ENCODE results near the gene NOTUM.

Gene NOTUM

GRCh38 chr17:81934098-81934757 is 26.8 kb downstream of the NOTUM start:
- Mint-ChIP-seq H3K36me3 (ENCODE audit: low read depth) (no peaks in the 10 kb centered on the region), H3K4me3 (no peak overlapping the region), H3K4me1 (ENCODE audit: low read depth) (peaks cover 4% of the 10 kb centered on the region), H3K27me3 (ENCODE audit: low read depth) (no peaks in the 10 kb centered on the region), H3K27ac (no peak overlapping the region), H3K9me3 (no peaks in the 10 kb centered on the region)
- DNase-seq (ENCODE audit: low spot score), result no peak

- Mint-ChIP-seq H3K4me1 (ENCODE audit: low read depth) (peaks cover 4% of the 10 kb centered on the region), H3K27ac (no peak overlapping the region), H3K36me3 (ENCODE audit: low read depth) (no peaks in the 10 kb centered on the region), H3K9me3 (no peaks in the 10 kb centered on the region), H3K4me3 (no peak overlapping the region), H3K27me3 (ENCODE audit: low read depth) (peaks cover 3% of the 10 kb centered on the region)
- no peak for DNase-seq (ENCODE audit: low spot score)
Observed at GRCh38 chr17:81933178-81933699, 27.7 kb downstream of the NOTUM start.

GRCh38 chr17:81932333-81932983 is 28.5 kb downstream of the NOTUM start:
- Mint-ChIP-seq H3K4me3 (no peak overlapping the region), H3K4me1 (ENCODE audit: low read depth) (peaks cover 4% of the 10 kb centered on the region), H3K27me3 (ENCODE audit: low read depth) (peaks cover 3% of the 10 kb centered on the region), H3K27ac (no peak overlapping the region), H3K36me3 (ENCODE audit: low read depth) (no peaks in the 10 kb centered on the region), H3K9me3 (no peaks in the 10 kb centered on the region)
- no peak for DNase-seq (ENCODE audit: low spot score)

- Mint-ChIP-seq H3K27ac (no peak overlapping the region), H3K9me3 (no peaks in the 10 kb centered on the region), H3K4me1 (ENCODE audit: low read depth) (peaks cover 4% of the 10 kb centered on the region), H3K4me3 (no peak overlapping the region), H3K36me3 (ENCODE audit: low read depth) (no peaks in the 10 kb centered on the region), H3K27me3 (ENCODE audit: low read depth) (peaks cover 3% of the 10 kb centered on the region)
- DNase-seq (ENCODE audit: low spot score), result no peak
Observed at GRCh38 chr17:81931557-81932332, 29.2 kb downstream of the NOTUM start.

- H3K4me3 Mint-ChIP-seq, result no peak overlapping the region
- H3K27ac Mint-ChIP-seq, result no peak overlapping the region
Observed at GRCh38 chr17:81931189-81931556, 29.8 kb downstream of the NOTUM start.

GRCh38 chr17:81930142-81931125 is 30.6 kb downstream of the NOTUM start:
- no peaks in the 10 kb centered on the region for H3K9me3 Mint-ChIP-seq
- DNase-seq (ENCODE audit: low spot score), result no peak
- no peak overlapping the region for H3K4me3 Mint-ChIP-seq
- no peaks in the 10 kb centered on the region for H3K36me3 Mint-ChIP-seq (ENCODE audit: low read depth)
- H3K27me3 Mint-ChIP-seq (ENCODE audit: low read depth), result peaks cover 3% of the 10 kb centered on the region
- H3K27ac Mint-ChIP-seq, result no peak overlapping the region
- peaks cover 9% of the 10 kb centered on the region for H3K4me1 Mint-ChIP-seq (ENCODE audit: low read depth)

More at GRCh38 chr17:81931189-81931556, 29.8 kb downstream of the NOTUM start:
- DNase-seq (ENCODE audit: low spot score), result no peak
- H3K9me3 Mint-ChIP-seq, result no peaks in the 10 kb centered on the region
- H3K36me3 Mint-ChIP-seq (ENCODE audit: low read depth), result no peaks in the 10 kb centered on the region
- peaks cover 8% of the 10 kb centered on the region for H3K4me1 Mint-ChIP-seq (ENCODE audit: low read depth)
- H3K27me3 Mint-ChIP-seq (ENCODE audit: low read depth), result peaks cover 3% of the 10 kb centered on the region

- Mint-ChIP-seq H3K4me1 (ENCODE audit: low read depth) (peaks cover 11% of the 10 kb centered on the region), H3K27ac (no peak overlapping the region), H3K27me3 (ENCODE audit: low read depth) (peaks cover 3% of the 10 kb centered on the region), H3K36me3 (ENCODE audit: low read depth) (no peaks in the 10 kb centered on the region), H3K9me3 (no peaks in the 10 kb centered on the region), H3K4me3 (peak overlapping the region; percentile 29)
- no peak for DNase-seq (ENCODE audit: low spot score)
Observed at GRCh38 chr17:81929253-81930141, 31.5 kb downstream of the NOTUM start.

- no peak overlapping the region for H3K27ac Mint-ChIP-seq
- peak overlapping the region; percentile 60 for H3K4me3 Mint-ChIP-seq
- no peaks in the 10 kb centered on the region for H3K9me3 Mint-ChIP-seq
- no peak for DNase-seq (ENCODE audit: low spot score)
- peaks cover 1% of the 10 kb centered on the region for H3K36me3 Mint-ChIP-seq (ENCODE audit: low read depth)
- H3K27me3 Mint-ChIP-seq (ENCODE audit: low read depth), result peaks cover 3% of the 10 kb centered on the region
- H3K4me1 Mint-ChIP-seq (ENCODE audit: low read depth), result peaks cover 15% of the 10 kb centered on the region
Observed at GRCh38 chr17:81928544-81929252, 32.3 kb downstream of the NOTUM start.

- no peaks in the 10 kb centered on the region for H3K9me3 Mint-ChIP-seq
- peak within 1 kb of the TSS; percentile 87 for H3K27ac Mint-ChIP-seq
- DNase-seq (ENCODE audit: low spot score), result peak; percentile 92
- peaks cover 3% of the 10 kb centered on the region for H3K27me3 Mint-ChIP-seq (ENCODE audit: low read depth)
- peak within 1 kb of the TSS; percentile 94 for H3K4me3 Mint-ChIP-seq
- H3K4me1 Mint-ChIP-seq (ENCODE audit: low read depth), result peaks cover 15% of the 10 kb centered on the region
- peaks cover 1% of the 10 kb centered on the region for H3K36me3 Mint-ChIP-seq (ENCODE audit: low read depth)
Observed at GRCh38 chr17:81927653-81928543, 33.1 kb downstream of the NOTUM start, which contains the start of gene MAFG. Gene MAFG (minus strand): TSS chr17:81927735. CDS start chr17:81923185, 4,550 bp downstream.

- Mint-ChIP-seq H3K36me3 (ENCODE audit: low read depth) (peaks cover 3% of the 10 kb centered on the region), H3K9me3 (no peaks in the 10 kb centered on the region), H3K27ac (peak overlapping the region; percentile 79), H3K4me3 (peak overlapping the region; percentile 57), H3K4me1 (ENCODE audit: low read depth) (peaks cover 15% of the 10 kb centered on the region), H3K27me3 (ENCODE audit: low read depth) (peaks cover 3% of the 10 kb centered on the region)
- peak; percentile 36 for DNase-seq (ENCODE audit: low spot score)
Observed at GRCh38 chr17:81927152-81927652, 33.8 kb downstream of the NOTUM start.

GRCh38 chr17:81926451-81927151 is 34.4 kb downstream of the NOTUM start:
- H3K4me3 Mint-ChIP-seq, result peak overlapping the region; percentile 94
- peaks cover 3% of the 10 kb centered on the region for H3K27me3 Mint-ChIP-seq (ENCODE audit: low read depth)
- peaks cover 5% of the 10 kb centered on the region for H3K36me3 Mint-ChIP-seq (ENCODE audit: low read depth)
- no peaks in the 10 kb centered on the region for H3K9me3 Mint-ChIP-seq
- H3K4me1 Mint-ChIP-seq (ENCODE audit: low read depth), result peaks cover 15% of the 10 kb centered on the region
- H3K27ac Mint-ChIP-seq, result peak overlapping the region; percentile 87
- DNase-seq (ENCODE audit: low spot score), result peak; percentile 63

Measured in T-helper 2 cell treated with Interferon-gamma antibody and Interleukin-4, amounts not matched to agents 5 μg/mL and 100 μg/mL, for 36 hours (primary cell).